HG03558 (cell line): Measurements from ENCODE around the gene OR14C36.
"Not testable (repeated sequence)": the region's sequence is repeated elsewhere in the genome, so short reads cannot be mapped to it uniquely, and the experiment has no call there.

Experiments
- ATAC-seq: cut with Tn5 transposase; IDR thresholded peaks from one replicate; pipeline ENCODE4 v1.9.1; 2021; ENCODE audit warnings: moderate number of reproducible peaks; ENCODE audit not compliant: unreplicated experiment; ENCODE audit errors: extremely low read depth

OR14C36 gene, protein sequence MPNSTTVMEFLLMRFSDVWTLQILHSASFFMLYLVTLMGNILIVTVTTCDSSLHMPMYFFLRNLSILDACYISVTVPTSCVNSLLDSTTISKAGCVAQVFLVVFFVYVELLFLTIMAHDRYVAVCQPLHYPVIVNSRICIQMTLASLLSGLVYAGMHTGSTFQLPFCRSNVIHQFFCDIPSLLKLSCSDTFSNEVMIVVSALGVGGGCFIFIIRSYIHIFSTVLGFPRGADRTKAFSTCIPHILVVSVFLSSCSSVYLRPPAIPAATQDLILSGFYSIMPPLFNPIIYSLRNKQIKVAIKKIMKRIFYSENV

DNA sequence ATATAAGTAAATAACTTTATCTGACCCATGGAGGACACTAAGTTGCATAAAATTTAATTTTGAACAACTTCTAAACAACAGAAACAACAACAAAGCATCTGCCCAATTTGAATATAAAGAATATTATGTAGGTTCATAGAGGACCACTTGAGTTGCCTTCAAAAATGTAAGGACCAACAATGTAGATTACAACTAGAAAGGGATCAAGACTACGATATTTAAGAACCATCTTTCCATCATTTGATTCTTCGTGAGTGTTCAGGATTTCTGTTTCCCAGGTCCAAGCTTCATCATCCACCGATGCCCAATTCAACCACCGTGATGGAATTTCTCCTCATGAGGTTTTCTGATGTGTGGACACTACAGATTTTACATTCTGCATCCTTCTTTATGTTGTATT, at the start of gene OR14C36:
OR14C36 (plus strand) TSS at position 301 of the 400 bp plus-strand sequence; CDS start at position 301, 0 bp downstream.
- no peak for ATAC-seq

DNA sequence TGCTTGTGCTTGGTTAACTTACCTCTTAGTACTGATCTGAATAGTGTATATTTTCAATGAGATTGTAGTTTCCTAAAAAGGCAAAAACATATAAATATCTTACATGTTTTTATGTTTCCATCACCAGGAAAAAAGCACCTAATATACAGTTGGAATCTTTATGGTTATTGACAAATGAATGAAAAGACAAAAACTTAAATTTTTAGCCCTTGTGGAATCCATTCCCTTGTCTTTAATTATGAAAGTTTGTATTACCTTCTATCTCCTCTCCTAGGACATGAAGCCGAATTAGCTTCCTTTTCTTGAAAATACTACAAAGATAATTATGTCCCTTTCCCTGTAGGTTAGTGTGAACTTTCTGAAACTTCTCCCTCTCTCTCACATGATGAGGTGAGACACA, 45.3 kb upstream of the OR14C36 start, which contains the start of gene OR2T12:
OR2T12 (minus strand) TSS at position 101 of the 400 bp plus-strand sequence. CDS start 7,846 bp downstream, outside the sequence.
- ATAC-seq, result no peak

DNA sequence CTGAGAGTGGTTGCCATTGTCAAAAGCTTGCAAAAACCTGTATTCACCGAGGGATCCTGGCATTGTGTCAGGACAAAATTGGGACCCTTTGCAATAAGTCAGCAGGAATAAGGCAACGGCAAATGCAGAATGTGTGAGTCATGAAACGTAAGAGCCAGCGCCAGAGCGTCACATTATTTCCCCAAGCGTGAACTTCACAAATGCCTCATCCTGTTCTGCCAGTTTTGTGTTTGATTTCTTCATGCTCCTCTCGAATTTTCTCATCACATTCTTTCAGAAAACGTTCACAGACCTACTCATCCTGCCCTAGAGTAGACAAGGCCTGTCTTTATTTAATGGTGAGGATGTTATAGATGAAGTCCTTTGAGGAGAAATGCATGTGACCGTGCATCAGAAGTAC, 42.9 kb upstream of the OR14C36 start:
- ATAC-seq, result not testable (repeated sequence)

DNA sequence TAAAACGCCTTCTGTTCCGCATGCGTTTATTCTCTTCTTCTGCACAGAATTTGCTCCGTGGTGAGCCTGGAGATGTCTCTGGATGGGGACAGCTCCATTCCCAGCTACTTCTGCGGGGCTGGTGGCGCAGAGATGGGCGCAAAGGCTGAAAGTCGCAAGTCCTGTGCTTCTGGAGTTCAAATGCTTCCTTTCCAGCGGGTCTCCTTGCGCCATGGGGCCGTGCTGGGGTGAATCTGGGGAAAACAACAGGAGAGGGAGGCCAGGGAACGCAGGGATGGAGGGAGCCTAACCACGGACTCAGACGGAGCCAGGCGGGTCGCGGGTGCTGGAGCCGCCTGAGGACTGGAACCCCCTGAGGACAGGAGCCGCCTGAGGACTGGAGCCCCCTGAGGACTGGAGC, 42.5 kb upstream of the OR14C36 start:
- no peak for ATAC-seq

DNA sequence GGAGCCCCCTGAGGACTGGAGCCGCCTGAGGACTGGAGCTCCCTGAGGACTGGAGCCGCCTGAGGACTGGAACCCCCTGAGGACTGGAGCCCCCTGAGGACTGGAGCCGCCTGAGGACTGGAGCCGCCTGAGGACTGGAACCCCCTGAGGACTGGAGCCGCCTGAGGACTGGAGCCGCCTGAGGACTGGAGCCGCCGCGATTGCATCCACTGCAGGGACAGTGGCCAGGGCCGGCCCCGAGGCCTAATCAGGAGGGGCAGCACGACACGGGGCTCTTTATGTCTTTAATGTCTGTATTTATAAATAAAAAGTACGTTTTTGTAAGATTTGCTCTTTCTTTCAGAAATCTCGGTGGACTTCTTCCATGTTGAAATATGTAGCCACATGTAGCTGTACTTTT, 41.8 kb upstream of the OR14C36 start:
- not testable (repeated sequence) for ATAC-seq

DNA sequence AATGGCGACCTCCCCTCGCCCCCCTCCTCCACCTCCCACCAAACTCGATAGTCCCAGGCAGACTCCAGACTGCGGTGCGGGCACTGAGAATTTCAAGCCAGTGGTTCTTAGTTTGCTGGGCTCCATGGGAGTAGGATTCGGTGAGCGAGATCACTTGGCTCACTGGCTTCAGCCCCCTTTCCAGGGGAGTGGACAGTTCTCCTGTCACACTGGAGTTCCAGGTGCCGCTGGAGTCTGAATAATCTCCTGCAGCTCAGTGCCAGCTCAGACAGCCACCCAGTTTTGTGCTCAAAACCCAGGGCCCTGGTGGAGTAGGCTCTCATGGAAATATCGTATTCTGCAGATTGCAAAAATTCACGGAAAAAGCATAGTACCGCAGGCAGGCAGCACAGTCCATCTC, 31.8 kb upstream of the OR14C36 start:
- no peak for ATAC-seq

DNA sequence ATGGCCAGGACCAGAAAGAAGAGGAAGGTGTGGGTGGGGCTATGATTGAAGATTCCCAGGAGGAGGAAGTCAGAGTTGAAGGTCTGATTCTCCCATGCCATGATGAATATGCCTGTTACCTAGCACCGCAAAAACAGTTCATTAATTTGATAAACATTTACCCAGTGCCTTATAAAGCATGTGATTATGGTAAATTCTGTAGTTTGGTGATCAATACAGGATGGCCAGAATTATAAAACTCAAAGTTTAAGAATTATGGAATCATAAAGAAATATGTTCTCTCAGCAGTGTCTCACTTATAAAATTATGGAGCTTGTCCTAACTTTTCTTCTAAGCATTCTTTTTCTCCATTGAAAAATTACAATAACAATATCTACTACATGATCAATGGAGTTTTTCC, 24.1 kb upstream of the OR14C36 start, which contains the start of gene OR2M7:
OR2M7 (minus strand) TSS at position 101 of the 400 bp plus-strand sequence; CDS start at position 101, 0 bp downstream.
- ATAC-seq, result no peak

DNA sequence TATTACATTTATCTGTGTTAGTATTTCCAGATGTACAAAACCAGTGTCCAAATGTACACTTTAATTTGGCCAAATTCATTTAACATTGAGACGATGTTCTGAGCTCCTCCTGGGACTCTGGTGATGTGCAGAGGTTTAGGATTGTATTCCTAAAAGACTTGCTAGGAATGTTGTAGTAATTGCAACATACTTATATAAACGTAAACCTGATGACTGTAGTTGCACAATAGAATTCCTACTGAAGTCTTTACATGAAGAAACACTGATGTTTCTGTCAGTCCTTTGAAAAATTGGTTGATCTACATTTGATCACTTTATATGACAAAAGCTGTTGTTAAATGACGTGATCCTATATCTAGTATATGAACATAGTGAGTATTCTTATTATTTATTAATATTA, 5.1 kb upstream of the OR14C36 start:
- ATAC-seq, result no peak

DNA sequence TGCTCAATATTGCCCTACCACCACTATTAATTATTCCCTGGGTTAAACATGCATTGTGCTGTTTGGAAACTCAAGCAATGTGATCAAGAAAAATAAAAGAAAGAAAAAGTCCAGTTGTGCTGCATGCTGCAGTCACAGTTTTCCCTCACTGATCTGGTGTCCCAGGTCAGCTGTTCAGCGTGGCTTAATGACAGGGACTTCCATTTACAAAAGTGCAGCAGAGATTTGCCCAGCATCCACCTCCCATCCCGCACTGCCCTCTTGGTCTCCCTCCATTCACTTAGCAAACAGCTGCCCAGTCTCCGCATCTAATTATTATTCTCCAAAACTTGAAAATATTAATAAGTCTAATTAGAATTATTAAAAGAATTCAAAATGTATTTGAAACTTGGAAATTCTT, 10.8 kb downstream of the OR14C36 start:
- ATAC-seq, result no peak

DNA sequence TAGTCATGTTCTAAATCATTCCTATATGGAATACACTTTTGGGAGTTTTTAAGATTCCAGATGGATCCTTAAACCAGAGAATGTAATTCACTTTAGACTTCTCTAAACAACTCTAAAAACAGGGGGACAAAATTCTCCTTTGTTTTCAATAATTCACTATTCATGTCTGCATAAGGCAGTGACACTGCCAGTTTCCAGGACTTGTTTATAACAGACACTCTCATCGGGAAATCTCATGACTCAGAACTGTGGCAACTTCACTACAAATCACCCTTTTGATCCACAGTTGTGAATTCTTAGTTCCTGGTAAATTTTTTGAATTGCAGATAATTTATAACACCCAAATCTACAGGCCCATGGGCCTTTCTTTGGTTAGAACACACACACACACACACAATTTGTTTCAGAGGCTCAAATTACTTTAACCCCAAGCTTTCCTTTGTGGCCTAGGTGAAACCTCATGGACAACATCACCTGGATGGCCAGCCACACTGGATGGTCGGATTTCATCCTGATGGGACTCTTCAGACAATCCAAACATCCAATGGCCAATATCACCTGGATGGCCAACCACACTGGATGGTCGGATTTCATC, 12.6 kb downstream of the OR14C36 start, which contains the start of gene OR2T4:
OR2T4 (plus strand) TSS at position 545 of the 595 bp plus-strand sequence; CDS start at position 545, 0 bp downstream.
- ATAC-seq, result no peak

DNA sequence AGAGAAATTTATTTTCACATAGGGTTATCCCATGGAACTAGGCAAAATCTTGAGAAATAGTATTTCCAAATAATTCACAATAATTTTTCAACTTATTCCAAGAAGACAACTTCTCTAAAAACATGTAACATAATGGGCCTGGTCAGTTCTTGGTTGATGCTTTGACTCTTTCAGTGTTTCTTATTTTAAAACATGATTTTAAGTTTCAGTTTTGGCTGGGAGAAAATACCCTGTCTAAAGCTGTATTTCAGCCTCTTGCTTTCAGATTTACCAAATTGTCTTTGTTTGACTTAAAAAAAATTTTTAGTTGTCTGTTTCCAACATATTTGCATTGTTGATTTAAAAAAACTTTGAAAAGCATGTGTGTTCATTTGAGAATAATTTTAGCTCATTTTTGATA, 18.0 kb downstream of the OR14C36 start:
- no peak for ATAC-seq

DNA sequence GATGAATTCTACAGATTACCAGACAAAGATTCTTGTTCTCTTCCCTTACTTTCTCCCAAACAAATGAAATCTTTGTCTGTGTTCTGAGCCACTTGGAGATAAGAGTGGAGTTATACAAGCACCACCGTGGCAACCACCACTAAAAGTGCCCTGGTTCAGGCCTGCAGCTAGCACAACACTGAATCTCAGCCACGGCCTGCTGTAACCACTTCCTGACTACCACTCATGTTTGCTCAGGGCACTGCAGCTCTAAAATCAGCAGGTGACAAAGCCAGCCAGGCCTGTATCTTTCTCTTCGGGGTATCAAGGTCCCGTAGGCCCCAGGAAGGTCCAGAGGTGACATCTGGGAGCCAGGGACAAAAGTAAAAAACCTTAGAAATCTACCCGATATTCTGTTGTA, 23.8 kb downstream of the OR14C36 start:
- no peak for ATAC-seq

DNA sequence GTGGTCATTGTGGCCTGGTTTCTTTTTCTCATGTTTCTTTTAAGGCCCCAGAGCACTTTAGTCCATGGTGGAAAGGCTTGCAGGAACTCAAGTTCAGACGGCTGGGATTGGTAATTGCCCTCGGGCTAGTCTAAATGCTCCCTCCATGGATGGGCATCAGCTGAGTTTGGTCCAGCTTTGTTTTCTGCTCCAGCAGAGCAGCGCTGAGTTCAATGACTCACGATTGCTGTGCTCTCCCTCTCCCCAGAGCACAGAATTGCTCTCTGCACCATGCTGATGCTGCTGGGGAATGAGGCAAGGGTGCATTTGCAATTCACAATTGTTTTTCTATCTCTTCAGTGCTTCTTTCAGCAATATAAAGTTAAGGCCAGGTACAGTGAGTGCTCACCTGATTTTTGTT, 25.2 kb downstream of the OR14C36 start:
- no peak for ATAC-seq

DNA sequence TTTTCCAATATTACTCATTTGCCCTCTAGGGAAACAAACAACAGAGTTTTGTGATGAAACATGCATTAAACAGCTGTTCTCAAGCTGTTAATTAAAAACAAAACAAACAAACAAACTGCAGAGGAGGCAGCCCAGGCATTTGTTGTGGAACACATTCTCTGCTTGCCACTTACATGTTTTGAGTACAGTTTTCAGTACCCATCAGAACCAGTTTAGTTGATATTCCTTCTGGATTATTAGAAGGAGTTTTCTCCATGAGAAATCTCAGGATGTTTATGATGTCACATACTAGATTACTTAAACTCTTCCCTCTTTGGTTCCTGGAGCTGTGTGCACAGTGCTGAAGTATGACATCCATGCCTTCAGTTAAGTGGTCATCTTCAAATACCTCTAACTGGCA, 26.9 kb downstream of the OR14C36 start, which contains the start of gene OR2T6:
OR2T6 (plus strand) TSS at position 301 of the 400 bp plus-strand sequence. CDS start 11,863 bp downstream, outside the sequence.
- no peak for ATAC-seq

DNA sequence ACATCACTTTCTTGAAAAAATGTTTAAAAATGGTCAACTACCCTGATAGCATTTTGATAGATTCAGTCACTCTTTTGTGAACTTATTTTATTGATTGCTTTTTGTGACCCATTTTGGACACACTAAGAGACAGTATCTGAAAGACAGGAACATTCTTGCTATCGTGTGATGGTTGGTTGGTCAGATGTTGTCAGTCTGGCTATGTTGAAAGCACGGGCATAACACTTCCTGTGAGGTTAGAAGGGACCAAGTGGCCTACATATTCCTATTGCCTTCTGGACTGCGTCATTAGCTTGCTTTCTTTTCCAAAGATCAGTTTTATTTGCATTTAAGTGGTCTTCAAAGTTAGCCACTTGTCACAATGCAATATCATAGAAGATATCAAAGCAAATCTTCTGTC, 28.3 kb downstream of the OR14C36 start:
- no peak for ATAC-seq

DNA sequence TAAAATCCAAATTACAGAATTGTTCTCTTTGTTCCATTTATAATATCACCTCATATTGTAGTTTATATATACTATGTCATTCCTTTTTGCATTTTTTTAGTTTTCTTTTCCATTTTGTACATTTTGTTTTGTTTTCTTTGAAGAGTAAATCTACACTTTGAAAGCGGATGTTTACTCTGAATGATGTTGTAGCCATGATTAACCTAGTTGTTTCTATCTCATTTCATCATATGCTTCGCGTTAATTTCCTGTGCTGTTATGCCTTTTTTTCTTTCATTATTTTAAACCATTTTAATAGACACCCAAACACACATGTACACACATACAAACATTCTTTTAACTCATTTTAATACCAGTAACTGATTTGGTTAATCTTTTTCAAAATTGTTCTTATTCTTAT, 32.3 kb downstream of the OR14C36 start:
- no peak for ATAC-seq

DNA sequence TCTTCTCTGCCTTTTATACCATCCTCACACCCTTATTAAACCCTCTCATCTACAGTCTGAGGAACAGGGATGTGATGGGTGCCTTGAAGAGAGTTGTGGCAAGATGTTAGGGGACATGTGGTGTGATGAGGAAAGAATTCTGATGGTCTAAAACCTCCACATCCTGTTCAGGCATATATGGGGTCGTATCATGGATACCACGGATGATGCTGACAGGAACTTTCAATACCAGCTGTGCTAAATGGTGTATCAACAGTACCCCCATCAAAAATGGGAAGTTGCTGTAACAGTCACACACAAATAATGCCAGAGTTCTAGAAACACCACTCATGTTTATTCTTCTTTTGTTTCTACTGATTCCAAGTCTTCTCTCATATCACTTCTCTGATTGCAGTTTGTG, 39.9 kb downstream of the OR14C36 start:
- ATAC-seq, result no peak

DNA sequence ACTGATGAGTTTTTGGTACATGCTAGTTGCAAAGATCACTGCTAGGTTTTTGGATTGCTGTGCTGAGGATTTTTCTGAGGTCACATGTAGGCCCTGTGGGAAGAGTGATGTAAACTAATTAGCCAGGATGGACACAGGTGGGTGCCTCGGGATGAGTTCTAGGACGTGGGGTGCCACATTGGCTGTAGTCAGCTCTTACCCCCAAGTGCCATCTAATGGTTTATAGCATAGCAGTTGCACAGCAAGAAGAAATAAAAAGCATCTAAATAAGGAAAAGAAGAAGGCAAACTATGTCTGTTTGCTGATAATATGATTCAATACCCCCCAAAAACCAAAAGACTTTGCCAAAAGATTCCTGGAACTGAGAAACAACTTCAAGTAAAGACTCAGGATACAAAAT, 44.5 kb downstream of the OR14C36 start:
- no peak for ATAC-seq
